Trophoblast cell (in vitro differentiated cells and primary cell): ENCODE results near the gene IQSEC3.

ENCODE experiments used
- DNase-seq, 2 donors: peaks; one replicate each; pipeline ENCODE4 v3.0.0-alpha.2; 2016
- H2AFZ ChIP-seq: 2 replicates; pipeline ENCODE4 v1.6.1; 2013; ENCODE audit warnings: low read length, moderate library complexity, mild to moderate bottlenecking; ENCODE audit not compliant: insufficient read depth, poor library complexity
- H2AK5ac ChIP-seq: 2 replicates; pipeline ENCODE4 v1.6.1; 2013; ENCODE audit warnings: mild to moderate bottlenecking, low read length
- H2BK120ac ChIP-seq: 2 replicates; pipeline ENCODE4 v1.6.1; 2013; ENCODE audit warnings: low read length, mild to moderate bottlenecking, moderate library complexity; ENCODE audit not compliant: insufficient read depth, poor library complexity
- H2BK12ac ChIP-seq: 2 replicates; pipeline ENCODE4 v1.6.1; 2013; ENCODE audit warnings: mild to moderate bottlenecking, low read length, moderate library complexity
- H2BK5ac ChIP-seq: 2 replicates; pipeline ENCODE4 v1.6.1; 2013; ENCODE audit warnings: low read length, low read depth, moderate library complexity, mild to moderate bottlenecking; ENCODE audit not compliant: poor library complexity
- H3K14ac ChIP-seq: 2 replicates; pipeline ENCODE4 v1.6.1; 2013; ENCODE audit warnings: mild to moderate bottlenecking, low read length
- H3K18ac ChIP-seq: 2 replicates; pipeline ENCODE4 v1.6.1; 2013; ENCODE audit warnings: mild to moderate bottlenecking, low read length
- H3K23ac ChIP-seq: 2 replicates; pipeline ENCODE4 v1.6.1; 2013; ENCODE audit warnings: low read length
- H3K27ac ChIP-seq: 2 replicates; pipeline ENCODE4 v1.5.1; 2013; ENCODE audit warnings: low read depth, mild to moderate bottlenecking, inconsistent platforms, low read length, moderate library complexity
- H3K27me3 ChIP-seq: 2 replicates; pipeline ENCODE4 v1.6.1; 2013; ENCODE audit warnings: inconsistent platforms, mild to moderate bottlenecking, low read length, moderate library complexity; ENCODE audit not compliant: insufficient read depth
- H3K36me3 ChIP-seq, 2 experiments: 1 replicate in 1 of 2; 2 replicates in 1 of 2; pipeline ENCODE4 v1.6.1; 2013; ENCODE audit warnings: low read length in 2 of 2, mild to moderate bottlenecking in 2 of 2, moderate library complexity in 1 of 2; ENCODE audit not compliant: insufficient read depth in 2 of 2, control insufficient read depth in 1 of 2
- H3K4ac ChIP-seq: 2 replicates; pipeline ENCODE4 v1.6.1; 2013; ENCODE audit warnings: low read depth, mild to moderate bottlenecking, low read length, moderate library complexity
- H3K4me1 ChIP-seq, 2 experiments: 1 replicate in 1 of 2; 2 replicates in 1 of 2; pipeline ENCODE4 v1.6.1; 2013; ENCODE audit warnings: low read length in 2 of 2, mild to moderate bottlenecking in 2 of 2, moderate library complexity in 1 of 2; ENCODE audit not compliant: insufficient read depth in 2 of 2, control insufficient read depth in 1 of 2
- H3K4me2 ChIP-seq: 2 replicates; pipeline ENCODE4 v1.6.1; 2013; ENCODE audit warnings: inconsistent platforms, mild to moderate bottlenecking, low read length, moderate library complexity
- H3K4me3 ChIP-seq: 2 replicates; pipeline ENCODE4 v1.5.1; 2013; ENCODE audit warnings: mild to moderate bottlenecking, low read depth, low read length, inconsistent platforms
- H3K79me1 ChIP-seq: one replicate; pipeline ENCODE4 v1.6.1; 2013; ENCODE audit warnings: low read length
- H3K79me2 ChIP-seq: 2 replicates; pipeline ENCODE4 v1.6.1; 2013; ENCODE audit warnings: low read length, mild to moderate bottlenecking; ENCODE audit not compliant: control insufficient read depth, insufficient read depth, poor library complexity
- H3K9ac ChIP-seq: 2 replicates; pipeline ENCODE4 v1.6.1; 2013; ENCODE audit warnings: mild to moderate bottlenecking, low read length
- H3K9me3 ChIP-seq: 2 replicates; pipeline ENCODE4 v1.6.1; 2013; ENCODE audit warnings: low read depth, mild to moderate bottlenecking, control low read depth, inconsistent platforms, low read length; ENCODE audit not compliant: insufficient read depth
- H4K12ac ChIP-seq: 2 replicates; pipeline ENCODE4 v1.6.1; 2013; ENCODE audit warnings: low read depth, mild to moderate bottlenecking, low read length, moderate library complexity
- H4K8ac ChIP-seq: 2 replicates; pipeline ENCODE4 v1.6.1; 2013; ENCODE audit warnings: low read depth, mild to moderate bottlenecking, low read length, moderate library complexity
- H4K91ac ChIP-seq: one replicate; pipeline ENCODE4 v1.6.1; 2013; ENCODE audit warnings: low read depth, mild to moderate bottlenecking, low read length, moderate library complexity
- WGBS: extraction: QIAGEN DNeasy Blood & Tissue Kit; methylation state at CpG from one replicate; pipeline ENCODE4 v1.1.7; 2013; ENCODE audit warnings: missing lambda C conversion rate; ENCODE audit not compliant: insufficient read length, insufficient coverage; ENCODE audit errors: extremely low coverage; 5-methylcytosine and 5-hydroxymethylcytosine counted together

The IQSEC3 gene

DNA sequence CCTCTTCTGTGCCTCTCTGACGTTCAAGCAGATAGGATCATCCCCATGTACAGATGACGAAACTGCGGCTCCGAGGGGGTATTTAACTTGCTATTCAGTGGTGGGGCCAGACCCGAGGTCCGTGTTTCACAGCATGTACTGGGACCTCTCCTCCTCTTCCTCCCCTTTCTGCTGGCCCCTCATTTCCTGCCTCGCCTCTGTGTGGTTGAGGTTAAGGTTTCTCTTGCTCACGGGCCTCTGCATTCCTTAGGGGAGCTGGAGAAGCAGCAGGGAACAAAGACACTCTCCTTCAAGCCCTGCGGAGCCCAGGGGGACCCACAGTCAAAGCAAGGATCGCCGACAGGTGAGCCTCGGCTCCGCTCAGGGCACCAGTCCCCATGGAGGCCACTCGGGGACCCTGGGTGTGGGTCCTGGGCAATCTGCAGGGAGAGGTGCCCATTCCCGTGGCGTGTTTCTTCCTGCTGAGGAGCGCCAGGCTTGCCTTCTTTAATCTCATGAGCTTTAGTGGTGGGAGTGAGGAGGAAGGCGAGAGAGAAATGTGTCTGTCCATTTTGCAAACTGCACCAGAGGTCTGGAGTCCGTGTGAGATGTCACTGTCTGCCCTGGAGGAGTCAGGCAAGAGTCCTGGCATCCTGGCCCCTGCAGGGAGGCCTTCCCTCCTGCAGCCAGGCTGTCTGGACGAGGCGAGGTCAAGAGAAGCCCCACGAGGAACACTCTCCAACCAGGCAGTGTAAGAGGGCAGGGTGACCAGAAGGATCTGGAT is 102.4 kb downstream of the IQSEC3 start:
- no peak overlapping the region for H2AK5ac ChIP-seq
- H3K9me3 ChIP-seq: no peaks in the 10 kb centered on the region
- H3K18ac ChIP-seq: no peak overlapping the region
- no CpG with 5 or more reads among the region's 22 CpGs for WGBS
- H3K4me2 ChIP-seq: no peak overlapping the region
- H4K8ac ChIP-seq: no peak overlapping the region
- no peak for DNase-seq
- no peak overlapping the region for H4K91ac ChIP-seq
- H2BK5ac ChIP-seq: no peak overlapping the region
- no peak overlapping the region for H3K23ac ChIP-seq
- H3K79me2 ChIP-seq: no peaks in the 10 kb centered on the region
- no peaks in the 10 kb centered on the region for H3K36me3 ChIP-seq
- no peak overlapping the region for H3K14ac ChIP-seq
- no peak overlapping the region for H3K27ac ChIP-seq
- no peak overlapping the region for H4K12ac ChIP-seq
- H2BK12ac ChIP-seq: no peak overlapping the region
- no peak overlapping the region for H3K4ac ChIP-seq
- H3K4me3 ChIP-seq: no peak overlapping the region
- peaks cover 6 to 13% of the 10 kb centered on the region in 2 experiments for H3K4me1 ChIP-seq
- H3K27me3 ChIP-seq: no peaks in the 10 kb centered on the region
- no peak overlapping the region for H3K9ac ChIP-seq
- H2BK120ac ChIP-seq: no peak overlapping the region
- no peaks in the 10 kb centered on the region for H3K79me1 ChIP-seq
- no peak overlapping the region for H2AFZ ChIP-seq

DNA sequence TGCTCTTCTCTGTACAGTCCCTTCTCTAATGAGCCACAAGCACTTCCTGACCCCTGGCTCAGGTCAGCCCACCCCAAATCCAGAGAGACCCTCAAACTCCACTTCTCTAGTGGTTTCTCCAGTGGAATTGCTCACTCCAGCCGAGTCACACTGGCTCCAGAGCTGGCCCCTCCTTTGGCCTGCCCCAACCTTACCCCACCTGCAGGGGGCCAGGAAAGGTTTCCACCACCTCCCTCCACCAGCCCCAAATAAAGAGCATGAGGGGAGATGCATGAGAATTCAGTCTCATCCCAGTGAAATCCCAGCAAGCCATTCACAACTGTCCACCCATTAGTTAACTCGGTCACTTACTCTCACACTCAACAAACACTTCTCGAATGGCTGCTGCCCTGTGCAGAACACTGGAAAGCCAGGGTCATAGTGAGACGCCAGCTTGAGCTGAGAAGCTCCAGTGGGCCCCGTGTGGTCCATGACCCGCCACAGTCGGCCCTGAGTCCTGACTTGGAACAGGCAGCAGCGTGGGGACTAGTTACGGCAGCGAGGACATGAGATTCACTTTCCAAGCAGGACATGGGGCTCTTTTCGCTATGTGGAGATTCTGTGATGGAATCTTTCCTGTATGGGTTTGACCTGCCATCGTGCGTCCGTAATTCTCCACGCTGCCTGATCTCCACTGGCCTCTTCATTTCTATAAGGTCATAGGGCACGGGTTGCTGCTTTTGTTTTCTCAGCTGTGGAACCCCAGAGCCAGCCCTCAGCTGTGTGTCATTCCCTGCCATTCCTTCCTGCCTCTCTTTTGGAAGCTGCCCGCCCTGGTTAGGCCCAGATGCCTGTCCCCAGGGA is 103.2 kb downstream of the IQSEC3 start:
- no peak overlapping the region for H3K18ac ChIP-seq
- DNase-seq: no peak
- H3K23ac ChIP-seq: no peak overlapping the region
- peaks cover 6 to 13% of the 10 kb centered on the region in 2 experiments for H3K4me1 ChIP-seq
- no peak overlapping the region for H3K9ac ChIP-seq
- H2BK12ac ChIP-seq: no peak overlapping the region
- H3K4me3 ChIP-seq: no peak overlapping the region
- H3K27me3 ChIP-seq: no peaks in the 10 kb centered on the region
- H3K36me3 ChIP-seq: no peaks in the 10 kb centered on the region
- no peak overlapping the region for H2BK5ac ChIP-seq
- no peaks in the 10 kb centered on the region for H3K79me1 ChIP-seq
- no peak overlapping the region for H4K91ac ChIP-seq
- no peaks in the 10 kb centered on the region for H3K9me3 ChIP-seq
- no peak overlapping the region for H2AFZ ChIP-seq
- no peaks in the 10 kb centered on the region for H3K79me2 ChIP-seq
- no peak overlapping the region for H4K12ac ChIP-seq
- H3K4me2 ChIP-seq: no peak overlapping the region
- no peak overlapping the region for H3K4ac ChIP-seq
- WGBS: no CpG with 5 or more reads among the region's 17 CpGs
- no peak overlapping the region for H2BK120ac ChIP-seq
- H4K8ac ChIP-seq: no peak overlapping the region
- H3K14ac ChIP-seq: no peak overlapping the region
- no peak overlapping the region for H3K27ac ChIP-seq
- no peak overlapping the region for H2AK5ac ChIP-seq

DNA sequence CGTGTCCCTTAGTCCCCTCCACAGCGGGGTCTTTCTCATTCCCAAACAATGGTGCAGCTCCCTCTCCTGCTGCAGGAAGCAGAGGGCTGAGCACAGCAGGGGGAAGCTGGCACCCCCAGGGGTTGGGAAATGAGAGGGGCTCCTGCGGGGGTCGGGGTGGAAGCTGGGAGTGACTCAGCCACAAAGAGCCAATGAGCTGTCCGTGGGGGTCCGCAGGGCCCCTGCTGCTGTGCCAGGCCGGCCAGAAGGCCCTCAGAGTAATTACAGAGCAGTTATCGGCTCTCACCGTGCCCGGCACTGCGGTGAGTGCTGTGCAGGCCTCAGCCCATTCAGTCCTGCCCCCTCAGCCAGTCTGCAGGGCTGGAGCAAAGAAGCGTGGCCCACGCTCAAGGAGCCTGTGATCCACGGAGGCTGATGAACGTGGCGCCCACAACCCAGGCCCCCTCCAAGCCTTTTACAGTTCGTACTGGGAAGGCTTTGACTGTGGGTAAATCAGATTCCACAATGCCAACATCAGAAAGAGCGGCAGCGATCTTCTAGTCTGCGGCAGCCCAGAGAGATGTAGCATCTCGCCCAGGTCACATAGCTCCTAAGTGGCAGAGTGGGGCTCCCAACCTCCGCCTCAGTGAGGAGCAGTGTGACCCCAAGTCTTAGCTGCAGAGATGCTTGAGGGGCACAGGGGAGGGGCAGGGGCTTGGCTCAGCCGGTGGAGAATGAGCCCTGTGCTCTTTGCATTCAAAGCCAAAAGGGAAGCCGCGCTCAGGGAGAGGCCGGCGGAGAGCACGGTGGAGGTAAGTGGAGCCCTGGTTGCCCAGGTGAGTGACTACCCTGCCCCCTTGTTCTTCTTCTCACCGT is 104.0 kb downstream of the IQSEC3 start:
- H2BK120ac ChIP-seq: no peak overlapping the region
- no peaks in the 10 kb centered on the region for H3K27me3 ChIP-seq
- H3K4ac ChIP-seq: no peak overlapping the region
- H3K79me1 ChIP-seq: no peaks in the 10 kb centered on the region
- H2AFZ ChIP-seq: no peak overlapping the region
- no peaks in the 10 kb centered on the region for H3K9me3 ChIP-seq
- no peak overlapping the region for H4K8ac ChIP-seq
- H3K27ac ChIP-seq: no peak overlapping the region
- no peak overlapping the region for H3K18ac ChIP-seq
- no peak overlapping the region for H4K12ac ChIP-seq
- H3K23ac ChIP-seq: no peak overlapping the region
- H2BK5ac ChIP-seq: no peak overlapping the region
- WGBS: no CpG with 5 or more reads among the region's 29 CpGs
- no peak overlapping the region for H2AK5ac ChIP-seq
- H4K91ac ChIP-seq: no peak overlapping the region
- no peak overlapping the region for H2BK12ac ChIP-seq
- H3K79me2 ChIP-seq: no peaks in the 10 kb centered on the region
- H3K4me3 ChIP-seq: no peak overlapping the region
- no peak for DNase-seq
- peaks cover 6 to 13% of the 10 kb centered on the region in 2 experiments for H3K4me1 ChIP-seq
- no peak overlapping the region for H3K9ac ChIP-seq
- no peak overlapping the region for H3K4me2 ChIP-seq
- no peaks in the 10 kb centered on the region for H3K36me3 ChIP-seq
- H3K14ac ChIP-seq: no peak overlapping the region

DNA sequence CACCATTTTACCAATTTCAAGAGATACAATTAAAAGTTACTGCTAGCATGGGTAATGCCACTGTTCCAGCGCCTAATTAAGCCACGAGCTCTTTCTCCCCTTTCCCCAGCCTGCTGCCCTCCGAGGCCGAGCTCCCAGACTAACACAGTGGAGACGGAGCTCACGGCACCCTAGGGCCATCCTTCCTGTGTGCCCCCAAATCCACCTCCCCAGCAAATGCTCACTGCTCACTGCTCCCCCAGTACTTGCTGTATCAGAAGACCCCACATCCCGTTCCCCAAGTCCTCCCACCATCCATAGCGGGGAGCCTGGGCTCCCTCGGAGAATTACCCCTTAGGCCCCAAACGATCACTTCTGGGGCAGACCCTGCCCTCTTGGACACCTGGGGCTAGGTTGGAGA is 104.7 kb downstream of the IQSEC3 start:
- Histone ChIP-seq H3K9me3 (no peaks in the 10 kb centered on the region), H3K27me3 (no peaks in the 10 kb centered on the region), H2AFZ (no peak overlapping the region), H4K8ac (no peak overlapping the region), H4K91ac (no peak overlapping the region), H2BK120ac (no peak overlapping the region), H3K9ac (no peak overlapping the region), H2BK5ac (no peak overlapping the region), H3K79me2 (no peaks in the 10 kb centered on the region), H3K27ac (no peak overlapping the region), H3K36me3 (no peaks in the 10 kb centered on the region), H3K14ac (no peak overlapping the region), H3K4me2 (no peak overlapping the region), H3K23ac (no peak overlapping the region), H3K4me3 (no peak overlapping the region), H3K18ac (no peak overlapping the region), H4K12ac (no peak overlapping the region), H2BK12ac (no peak overlapping the region), H2AK5ac (no peak overlapping the region), H3K79me1 (no peaks in the 10 kb centered on the region), H3K4ac (no peak overlapping the region), H3K4me1 (peaks cover 6 to 15% of the 10 kb centered on the region in 2 experiments)
- WGBS: no CpG with 5 or more reads among the region's 10 CpGs
- DNase-seq: no peak
